ENCODE measurements around the gene NAPSA.

NAPSA gene

DNA sequence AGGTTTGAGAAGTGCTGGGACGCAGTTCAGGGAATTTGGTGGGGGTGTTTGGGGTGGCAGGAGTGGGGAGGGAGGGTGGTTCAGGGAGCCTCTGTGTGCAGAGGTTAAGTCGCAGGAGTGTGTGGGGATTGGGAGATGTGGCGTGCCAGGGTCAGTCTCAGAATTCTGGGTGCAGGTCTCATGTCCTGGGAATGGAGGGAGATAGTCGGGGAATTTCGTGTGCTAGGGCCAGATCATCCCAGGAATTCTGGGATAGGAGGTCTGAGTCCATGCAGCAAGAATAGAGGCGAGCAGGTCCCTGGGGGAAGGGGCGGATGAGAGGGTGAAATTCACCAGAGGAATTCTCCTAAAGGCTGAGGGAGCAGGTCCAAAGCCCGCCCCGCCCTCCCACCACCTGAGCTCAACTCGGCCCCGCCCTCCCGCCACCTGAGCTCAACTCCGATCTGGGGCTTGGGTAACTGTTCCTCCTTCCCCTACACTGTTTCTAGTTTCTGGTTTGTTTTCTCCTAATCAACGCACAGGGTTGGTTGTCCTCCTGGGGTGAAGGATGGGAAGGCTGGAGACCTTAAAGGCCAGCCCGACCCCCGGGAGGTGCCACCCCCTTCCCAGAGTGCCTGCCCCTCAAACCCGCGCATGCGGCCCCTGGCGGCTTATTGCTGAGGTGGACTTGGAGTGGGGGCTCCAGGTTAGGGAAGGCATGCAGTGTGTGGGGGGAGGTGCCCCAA, 51.5 kb downstream of the NAPSA start:
- DNase-seq = no peak

DNA sequence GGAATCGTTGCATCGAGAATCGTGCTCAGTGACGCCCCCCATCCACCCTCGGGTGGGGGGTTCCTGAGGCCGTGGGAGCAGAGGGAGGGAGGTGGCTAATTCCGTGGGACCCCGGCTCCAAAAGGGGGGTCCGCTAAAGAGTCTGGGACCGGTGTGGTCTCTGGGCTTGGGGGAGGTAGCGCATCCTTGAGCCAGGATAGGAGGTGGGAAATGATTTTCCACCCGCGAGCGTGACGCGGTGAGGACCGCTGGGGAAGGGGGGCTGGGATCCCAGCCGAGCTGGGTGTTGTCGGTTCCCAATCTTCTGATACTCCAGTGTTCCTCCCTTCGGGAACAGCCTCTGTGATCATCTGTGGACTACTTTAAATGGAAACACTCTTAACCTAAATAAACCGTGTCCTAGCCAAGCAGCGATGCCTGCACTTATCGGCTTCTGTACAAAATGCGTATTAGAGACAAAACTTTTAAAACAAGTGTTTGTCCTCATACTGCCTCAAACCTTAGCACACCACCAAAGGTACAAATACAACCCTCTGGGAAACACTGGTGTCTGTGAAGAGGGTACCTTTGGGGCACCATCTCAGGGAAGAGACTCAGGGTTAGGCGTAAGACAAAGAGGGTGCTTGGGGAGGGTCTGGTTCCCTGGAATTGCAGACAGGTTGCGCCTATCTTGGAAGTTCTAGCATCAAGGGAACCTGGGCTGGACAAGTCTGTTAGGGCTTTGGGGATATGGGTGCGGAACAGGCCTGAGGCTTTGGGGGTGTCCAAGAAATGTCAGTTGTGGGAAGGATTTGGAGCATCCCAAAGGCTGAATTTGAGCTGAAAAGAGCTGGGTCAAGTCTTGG, 52.2 kb downstream of the NAPSA start:
- DNase-seq = no peak

DNA sequence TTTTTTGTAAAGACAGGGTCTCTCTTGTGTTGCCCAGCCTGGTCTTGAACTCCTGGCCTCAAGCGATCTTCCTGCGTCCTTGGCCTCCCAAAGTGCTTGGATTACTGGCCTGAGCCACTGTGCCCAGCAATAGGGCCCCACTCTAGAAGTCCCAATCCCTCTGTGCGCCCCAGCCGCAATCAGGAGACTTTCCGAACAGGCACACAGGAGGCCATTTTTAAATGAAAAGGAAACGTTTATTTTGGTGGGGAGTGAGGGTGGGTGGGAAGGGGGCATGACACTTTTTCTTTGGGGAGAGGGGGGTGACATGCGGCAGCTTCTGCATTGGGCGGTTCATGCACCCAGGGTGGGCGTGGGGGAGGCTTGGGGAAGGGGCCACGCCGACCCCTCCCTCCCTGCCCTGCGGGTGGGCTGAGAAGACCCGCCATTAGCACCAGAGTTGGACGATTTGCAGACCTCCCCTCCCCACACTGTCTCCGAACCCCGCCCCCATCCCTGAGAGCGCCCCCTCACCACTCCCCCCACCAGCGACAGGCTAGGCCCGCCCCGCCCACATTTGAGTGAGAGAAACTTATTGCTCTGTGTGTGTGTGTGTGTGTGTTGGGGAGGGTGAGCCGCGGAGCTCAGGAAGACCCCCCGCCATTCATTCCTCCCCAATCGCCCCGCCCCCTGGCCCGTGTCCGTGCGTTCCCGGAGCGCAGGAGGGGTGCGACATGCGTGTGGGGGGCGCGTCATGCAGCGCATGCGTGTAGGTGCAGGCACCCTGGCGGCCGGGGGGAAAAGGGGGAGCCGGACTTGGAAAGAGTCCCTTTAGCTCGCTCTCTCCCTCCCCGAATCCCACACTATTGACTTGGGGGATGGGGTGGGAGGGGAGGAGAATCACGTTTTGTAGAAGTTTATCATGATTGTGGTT, 53.5 kb downstream of the NAPSA start:
- DNase-seq = peak; percentile 31 to 52

DNA sequence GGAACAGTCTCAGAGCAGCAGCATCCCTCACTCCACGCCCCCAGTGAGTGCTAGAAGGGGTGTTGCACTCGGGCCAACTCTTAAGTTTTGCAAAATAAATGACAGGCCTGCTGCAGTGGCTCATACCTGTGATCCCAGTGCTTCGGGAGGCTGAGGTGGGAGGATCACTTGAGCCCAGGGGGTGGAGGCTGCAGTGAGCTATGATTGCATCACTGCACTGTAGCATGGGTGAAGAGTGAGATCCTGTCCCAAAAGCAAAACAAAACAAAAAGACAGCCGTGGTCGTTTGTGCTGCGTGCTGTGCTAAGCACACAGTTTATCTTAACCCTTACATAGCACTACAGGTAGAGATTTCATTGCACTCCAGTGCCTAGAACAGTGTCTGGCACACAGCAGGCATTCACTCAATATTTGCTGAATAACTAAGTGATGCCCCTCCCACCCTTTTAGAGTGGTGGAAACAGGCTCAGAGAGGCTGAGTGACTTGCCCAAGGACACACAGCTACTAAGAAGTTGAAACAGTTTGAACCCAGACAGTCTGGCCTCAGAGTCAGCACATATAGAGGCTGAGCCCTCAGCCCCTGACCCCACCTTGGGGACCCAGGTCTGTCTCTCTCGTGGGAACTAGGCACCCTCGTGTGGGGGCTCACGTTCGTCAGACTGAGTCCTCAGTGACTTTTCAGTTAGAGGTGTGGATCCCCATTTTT, 54.5 kb downstream of the NAPSA start:
- DNase-seq = no peak

DNA sequence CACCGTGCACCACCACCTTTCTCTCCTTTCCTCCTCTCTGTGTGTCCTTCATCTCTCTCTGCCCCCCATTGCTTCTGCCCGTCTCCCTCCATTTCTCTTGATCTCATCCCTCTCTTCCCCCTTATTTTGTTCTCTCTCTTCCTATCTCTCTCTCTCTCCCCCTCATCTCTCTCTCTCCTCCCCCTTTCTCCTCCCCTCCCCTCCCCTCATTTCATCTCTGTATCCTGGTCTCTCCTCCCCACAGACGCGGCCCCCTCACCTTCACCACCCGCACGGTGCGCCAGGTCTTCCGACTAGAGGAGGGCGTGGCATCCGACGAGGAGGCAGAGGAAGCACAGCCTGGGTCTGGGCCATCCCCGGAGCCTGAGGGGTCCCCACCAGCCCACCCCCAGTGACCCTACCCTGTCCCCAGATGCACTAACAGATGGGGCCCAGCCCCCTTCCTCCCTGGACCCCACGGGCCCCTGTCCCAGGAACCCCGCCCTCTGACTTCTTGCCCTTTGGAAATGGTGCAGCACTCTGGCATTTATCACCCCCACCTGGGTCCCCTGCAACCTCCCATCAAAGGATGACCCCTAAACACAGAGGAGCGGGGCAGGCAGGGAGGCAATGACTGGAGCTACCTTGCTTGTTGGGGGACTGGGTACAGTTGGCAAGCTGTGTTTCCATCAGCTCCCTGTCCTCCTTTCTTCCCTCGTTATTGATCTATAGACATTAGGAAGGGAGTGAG, 55.9 kb downstream of the NAPSA start:
- DNase-seq = no peak

DNA sequence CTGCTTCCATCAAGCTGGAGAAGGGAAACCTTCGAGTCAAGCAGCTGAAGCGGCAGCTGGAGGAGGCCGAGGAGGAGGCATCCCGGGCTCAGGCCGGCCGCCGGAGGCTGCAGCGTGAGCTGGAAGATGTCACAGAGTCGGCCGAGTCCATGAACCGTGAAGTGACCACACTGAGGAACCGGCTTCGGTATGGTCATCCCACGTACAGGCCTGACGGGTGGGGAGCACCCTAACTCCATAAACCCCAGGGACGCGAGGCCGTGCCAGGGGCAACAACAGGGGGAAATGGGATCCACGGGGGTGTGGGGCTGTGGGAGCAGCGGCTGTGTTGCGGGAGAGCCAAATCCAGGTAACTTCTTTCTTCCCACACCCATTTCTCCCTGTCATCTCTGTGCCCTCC, 56.4 kb downstream of the NAPSA start:
- DNase-seq = no peak

Measured in SW 1271 (cell line).